ENCODE results near the gene AK1.

The AK1 gene

DNA sequence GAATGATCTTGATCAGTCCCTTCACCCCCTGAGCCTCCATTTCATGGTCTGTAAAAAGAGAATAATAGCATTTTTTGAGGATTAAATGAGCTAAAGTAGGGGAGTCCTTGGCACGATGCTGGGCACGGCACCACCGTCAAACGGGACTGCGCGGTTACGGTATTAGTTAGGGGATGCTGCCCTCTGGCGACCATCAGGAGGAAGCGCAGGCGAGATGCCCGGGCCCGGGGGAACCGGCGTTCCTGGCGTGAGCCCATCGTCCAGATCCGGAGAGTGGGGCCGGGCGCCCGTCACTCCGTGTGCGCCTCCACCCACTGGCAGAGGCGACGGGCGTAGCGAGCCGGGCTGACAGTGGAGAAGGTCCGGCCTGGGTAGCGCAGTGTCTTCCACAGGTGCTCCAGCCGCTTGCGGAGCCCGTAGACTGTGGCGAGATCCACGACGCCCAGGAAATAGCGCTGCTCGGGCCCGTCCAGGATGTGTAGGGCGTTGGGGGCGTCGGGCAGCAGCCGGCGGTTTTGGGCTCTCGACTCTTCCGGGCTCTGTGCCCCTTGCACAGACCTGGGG, 44.2 kb upstream of the AK1 start:
- no peak overlapping the region for H3K4me3 ChIP-seq (replicated peaks; ENCODE audit: low read depth, low read length)
- no peak for DNase-seq (ENCODE audit: extremely low read depth, low read depth)
- TF ChIP-seq CTCF (IDR thresholded peaks at IDR 0.05; ENCODE audit: low read depth, low read length, missing control alignments), result peak; percentile 73

DNA sequence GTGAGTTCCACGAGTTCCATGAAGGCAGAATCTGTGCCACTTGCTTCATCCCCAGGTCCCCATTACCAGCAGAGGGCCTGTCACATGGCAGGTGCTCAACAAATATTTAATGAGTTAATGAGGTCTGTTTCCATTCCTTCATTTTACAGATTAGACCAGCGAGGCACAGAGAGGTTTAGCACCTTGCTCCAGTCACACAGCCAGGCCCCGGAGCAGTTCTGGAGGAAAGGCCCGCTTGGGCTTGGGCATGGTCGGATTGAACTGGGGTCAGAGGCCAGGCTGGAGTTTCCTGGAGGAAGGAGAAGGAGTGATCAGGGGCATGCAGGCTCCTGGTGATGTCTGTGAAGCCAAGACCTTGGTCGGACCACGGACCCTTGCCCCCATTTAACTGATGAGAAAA, 43.3 kb upstream of the AK1 start:
- DNase-seq (ENCODE audit: extremely low read depth, low read depth), result no peak
- no peak for TF ChIP-seq CTCF (IDR thresholded peaks at IDR 0.05; ENCODE audit: low read depth, low read length, missing control alignments)
- H3K4me3 ChIP-seq (replicated peaks; ENCODE audit: low read depth, low read length), result no peak overlapping the region

DNA sequence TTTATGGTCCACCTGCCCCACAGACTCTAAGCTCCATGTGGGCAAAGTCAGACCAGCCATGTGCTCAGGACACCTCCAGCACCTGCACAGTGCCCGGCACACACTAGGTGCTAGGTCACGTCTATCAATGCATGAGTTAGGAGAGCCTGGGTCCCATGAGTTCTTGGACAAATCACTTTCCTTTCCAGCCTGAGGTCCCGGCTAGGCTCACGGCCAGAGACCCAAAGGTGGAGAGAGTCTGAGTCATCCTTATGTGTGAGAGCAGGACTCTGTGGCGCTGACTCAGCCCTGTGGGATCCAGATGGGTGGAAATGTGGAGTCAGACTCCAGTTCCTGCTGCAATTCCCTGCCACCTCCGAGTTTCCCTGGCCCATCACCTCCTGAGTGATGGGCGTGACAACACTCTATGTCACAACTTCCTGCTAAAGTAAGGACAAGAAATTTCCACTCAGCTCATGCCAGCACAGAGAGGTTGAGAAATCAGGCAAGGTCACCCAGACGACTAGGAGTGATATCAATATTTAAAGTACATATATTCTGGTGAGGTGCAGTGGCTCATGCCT, 41.9 kb upstream of the AK1 start:
- peak; percentile 96 for DNase-seq (ENCODE audit: extremely low read depth, low read depth)
- TF ChIP-seq CTCF (IDR thresholded peaks at IDR 0.05; ENCODE audit: low read depth, low read length, missing control alignments), result no peak
- no peak overlapping the region for H3K4me3 ChIP-seq (replicated peaks; ENCODE audit: low read depth, low read length)

DNA sequence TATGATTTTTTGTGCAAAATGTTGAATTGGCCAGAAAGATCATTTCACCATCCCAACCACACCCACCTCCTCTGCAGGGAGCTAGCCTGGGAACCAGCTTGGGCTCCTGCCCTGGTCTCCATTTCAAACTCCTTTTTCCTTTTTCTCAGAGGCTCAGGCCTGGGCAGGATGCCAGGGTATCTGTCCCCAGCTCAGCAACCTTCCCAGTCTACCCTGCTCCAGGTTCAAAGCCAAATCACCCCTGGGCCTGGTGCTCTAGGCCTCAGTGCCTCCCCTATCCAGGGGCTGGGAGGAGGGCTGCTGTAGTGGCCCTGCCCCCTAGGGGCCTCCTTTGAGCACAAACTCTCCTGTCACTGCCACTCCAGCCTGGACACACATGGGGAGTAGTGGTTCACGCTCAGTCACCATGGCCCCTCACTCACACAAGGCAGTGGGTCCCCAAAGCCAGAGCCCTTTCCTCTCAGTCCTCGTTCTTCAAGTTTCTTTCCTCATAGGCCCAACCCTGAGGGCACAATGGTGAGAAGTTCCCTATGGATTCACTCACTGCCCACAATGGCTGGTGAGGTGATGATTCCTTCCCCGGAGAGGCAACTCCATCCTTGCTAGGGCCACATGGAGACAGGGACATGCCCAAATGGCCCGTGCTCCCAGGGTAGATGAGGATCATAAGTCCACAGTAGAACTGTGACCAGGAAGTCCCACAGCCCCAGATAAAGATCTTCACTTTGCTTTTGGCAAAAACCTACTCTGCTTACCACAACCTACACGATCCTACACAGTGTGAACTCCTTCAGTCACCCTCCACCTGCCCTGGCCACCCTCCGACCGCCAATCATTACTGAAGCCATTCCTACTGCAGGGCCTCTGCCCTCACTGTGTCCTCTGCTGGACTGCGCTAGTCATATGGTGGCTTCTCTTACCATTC, 41.0 kb upstream of the AK1 start:
- DNase-seq (ENCODE audit: extremely low read depth, low read depth), result no peak
- peak; percentile 28 for TF ChIP-seq CTCF (IDR thresholded peaks at IDR 0.05; ENCODE audit: low read depth, low read length, missing control alignments)
- no peak overlapping the region for H3K4me3 ChIP-seq (replicated peaks; ENCODE audit: low read depth, low read length)

DNA sequence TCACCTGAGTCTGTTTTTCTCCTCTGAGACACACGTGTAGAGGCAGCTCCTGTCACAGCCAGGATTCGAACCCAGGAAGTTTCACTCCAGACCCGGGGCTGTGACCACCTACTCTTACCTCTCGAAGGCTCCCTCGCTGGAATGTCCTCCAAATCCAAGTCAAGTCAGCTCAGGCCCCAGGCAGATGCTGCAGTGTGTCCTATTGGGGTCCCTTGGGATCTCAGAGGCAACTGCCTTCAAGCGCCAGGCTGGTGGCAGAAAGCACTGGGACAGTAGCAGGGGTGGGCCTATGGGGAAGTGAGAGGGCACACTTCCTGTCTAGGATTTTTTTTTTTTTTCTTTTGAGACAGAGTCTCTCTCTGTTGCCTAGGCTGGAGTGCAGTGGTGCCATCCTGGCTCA, 40.1 kb upstream of the AK1 start:
- no peak overlapping the region for H3K4me3 ChIP-seq (replicated peaks; ENCODE audit: low read depth, low read length)
- no peak for TF ChIP-seq CTCF (IDR thresholded peaks at IDR 0.05; ENCODE audit: low read depth, low read length, missing control alignments)
- DNase-seq (ENCODE audit: extremely low read depth, low read depth), result no peak

GRCh38 chr9:127916720-127917581, 39.5 kb upstream of the AK1 start, which contains the start of gene ST6GALNAC4:
TSS of gene ST6GALNAC4 (minus strand) at chr9:127917041. CDS start at chr9:127916419, 622 bp downstream.
- no peak for DNase-seq (ENCODE audit: extremely low read depth, low read depth)
- H3K4me3 ChIP-seq (replicated peaks; ENCODE audit: low read depth, low read length), result peak within 1 kb of the TSS; percentile 90
- TF ChIP-seq CTCF (IDR thresholded peaks at IDR 0.05; ENCODE audit: low read depth, low read length, missing control alignments), result no peak

Data from HFF-Myc (cell line).